SK-N-MC (cell line): Measurements from ENCODE around the gene TTC32.

Experiments
- DNase-seq: peaks from one replicate; pipeline ENCODE4 v3.0.0-alpha.2; 2011; ENCODE audit warnings: low read depth, low spot score
- H3K27ac ChIP-seq: fragments of 200-600 bp; sonication (generic); 2 replicates; pipeline ENCODE4 v1.5.1; 2016; ENCODE audit warnings: mixed run types
- H3K36me3 ChIP-seq: fragments of 200-600 bp; sonication (generic); 2 replicates; pipeline ENCODE4 v1.6.1; 2017; ENCODE audit warnings: antibody characterized with exemption, low read length, mixed read lengths; ENCODE audit not compliant: insufficient read depth
- H3K4me3 ChIP-seq: fragments of 200-600 bp; sonication (generic); 2 replicates; pipeline ENCODE4 v1.5.1; 2016
- H3K9ac ChIP-seq: fragments of 200-600 bp; sonication (generic); 2 replicates; pipeline ENCODE4 v1.8.0; 2017; ENCODE audit warnings: mixed run types, mixed read lengths; ENCODE audit not compliant: insufficient read length
- H3K9me3 ChIP-seq: fragments of 200-600 bp; sonication (generic); 2 replicates; pipeline ENCODE4 v1.6.1; 2017; ENCODE audit warnings: low read depth, mild to moderate bottlenecking, antibody characterized with exemption, low read length, moderate library complexity, mixed read lengths
- EZH2 ChIP-seq: fragments of 200-600 bp; sonication (generic); IDR thresholded peaks from one replicate; pipeline ENCODE4 v1.6.1; 2017; ENCODE audit warnings: antibody characterized with exemption
- FOXP2 ChIP-seq: optimal IDR thresholded peaks from 2 replicates; pipeline ENCODE3; 2011; ENCODE audit warnings: mild to moderate bottlenecking, moderate library complexity; ENCODE audit not compliant: insufficient read depth; ENCODE audit errors: extremely low read length, control extremely low read depth
- POLR2AphosphoS5 ChIP-seq: IDR thresholded peaks from 2 replicates; pipeline ENCODE4 v1.6.1; 2012; ENCODE audit warnings: mild to moderate bottlenecking, low read depth, low read length, borderline replicate concordance

The TTC32 gene

DNA sequence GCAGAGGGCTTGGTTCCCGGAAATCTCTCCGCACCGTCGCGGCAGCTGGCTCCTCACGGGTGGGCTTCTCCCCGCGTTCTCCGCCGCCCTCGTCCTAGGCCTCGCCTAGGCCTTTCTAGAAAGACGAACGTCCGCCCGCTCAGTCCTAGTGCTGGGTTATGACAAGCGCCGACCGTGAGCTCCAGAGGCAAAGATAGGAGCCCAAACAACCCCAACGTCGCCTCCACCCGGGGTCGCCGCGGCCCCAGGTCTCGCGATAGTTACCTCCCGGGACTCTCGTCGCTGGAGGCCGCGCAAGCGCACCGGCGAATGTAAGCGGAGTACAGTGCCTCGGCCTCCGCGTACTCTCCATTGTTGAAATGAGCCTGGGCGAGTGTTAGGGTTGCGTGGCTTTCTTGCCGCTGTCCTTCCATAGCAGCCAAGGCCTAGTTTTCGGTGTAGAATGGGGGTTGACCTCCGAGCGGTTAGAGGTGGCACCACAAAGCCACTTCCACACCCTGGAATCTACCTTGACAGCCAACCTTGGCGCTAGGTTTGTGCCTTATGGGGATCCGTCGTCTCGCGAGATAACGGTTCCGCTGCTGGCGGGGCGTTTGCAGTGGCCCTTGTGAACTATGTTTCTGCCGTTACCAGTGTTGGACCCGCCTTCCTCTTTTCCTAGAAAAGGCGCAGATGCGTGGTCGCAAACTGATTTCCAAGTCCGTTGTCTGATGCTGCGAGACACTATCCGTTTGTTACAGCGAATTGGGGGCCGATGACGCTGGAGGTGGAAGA, at the start of gene TTC32:
Gene TTC32 (minus strand): TSS at position 542 of the 774 bp plus-strand sequence. CDS start 129 bp downstream, at position 413.
- H3K36me3 ChIP-seq, result no peaks in the 10 kb centered on the region
- peak within 1 kb of the TSS; percentile 91 for H3K27ac ChIP-seq
- TF ChIP-seq POLR2AphosphoS5 (peak; percentile 91), EZH2 (no peak)
- H3K4me3 ChIP-seq, result peak within 1 kb of the TSS; percentile 91
- H3K9ac ChIP-seq, result peak within 1 kb of the TSS; percentile 91
- DNase-seq, result peak; percentile 90
- H3K9me3 ChIP-seq, result no peaks in the 10 kb centered on the region

- Histone ChIP-seq H3K36me3 (peaks cover 20% of the 10 kb centered on the region), H3K27ac (peak overlapping the region; percentile 27; the same call in 1 of the 2 replicates), H3K9ac (no peak overlapping the region), H3K4me3 (peak overlapping the region; percentile 18; the same call in 1 of the 2 replicates), H3K9me3 (no peaks in the 10 kb centered on the region)
- peak; percentile 5 for DNase-seq
- TF ChIP-seq POLR2AphosphoS5 (no peak), FOXP2 (no peak), EZH2 (no peak)
Measured at GRCh38 chr2:19949071-19949470, 47.3 kb upstream of the TTC32 start.

DNA sequence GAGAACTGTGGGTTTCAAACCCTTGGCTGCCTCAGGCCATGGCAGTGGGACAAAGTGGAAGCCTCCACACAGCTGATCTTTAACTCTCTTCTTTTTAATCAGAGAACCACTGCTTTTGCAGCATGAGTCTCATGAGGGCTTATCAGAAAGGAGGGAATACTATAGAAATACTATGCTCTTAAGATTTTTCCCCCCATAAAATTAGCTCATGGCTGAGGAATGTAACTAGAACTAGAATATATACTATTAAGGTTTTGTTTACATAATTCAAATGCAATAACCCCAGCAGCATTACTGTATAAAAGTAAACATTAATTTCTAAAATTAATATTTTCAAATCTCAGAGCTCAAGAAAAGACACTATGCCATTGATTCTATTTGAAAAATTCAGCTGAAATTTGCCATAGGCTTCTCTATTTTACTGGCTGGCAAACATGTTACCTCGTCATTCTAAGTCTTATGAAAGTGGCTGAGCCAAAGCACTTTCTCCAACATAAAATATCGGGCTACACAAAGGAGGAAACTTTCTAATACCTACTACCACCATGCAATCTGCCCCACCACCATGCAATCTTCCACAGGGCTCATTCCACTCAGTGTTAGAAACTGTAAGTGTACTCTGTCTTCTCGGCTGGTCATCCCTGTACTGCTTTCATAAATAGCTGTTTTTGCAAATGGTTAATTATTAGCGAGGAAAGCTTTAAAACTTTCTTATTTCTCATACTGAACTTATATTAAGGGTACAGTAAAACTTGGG, 45.6 kb upstream of the TTC32 start:
- Histone ChIP-seq H3K27ac (peak overlapping the region; percentile 34; the same call in 1 of the 2 replicates), H3K9me3 (no peaks in the 10 kb centered on the region), H3K9ac (no peak overlapping the region), H3K4me3 (no peak overlapping the region), H3K36me3 (peaks cover 19% of the 10 kb centered on the region)
- TF ChIP-seq FOXP2 (no peak), POLR2AphosphoS5 (no peak), EZH2 (no peak)
- no peak for DNase-seq

DNA sequence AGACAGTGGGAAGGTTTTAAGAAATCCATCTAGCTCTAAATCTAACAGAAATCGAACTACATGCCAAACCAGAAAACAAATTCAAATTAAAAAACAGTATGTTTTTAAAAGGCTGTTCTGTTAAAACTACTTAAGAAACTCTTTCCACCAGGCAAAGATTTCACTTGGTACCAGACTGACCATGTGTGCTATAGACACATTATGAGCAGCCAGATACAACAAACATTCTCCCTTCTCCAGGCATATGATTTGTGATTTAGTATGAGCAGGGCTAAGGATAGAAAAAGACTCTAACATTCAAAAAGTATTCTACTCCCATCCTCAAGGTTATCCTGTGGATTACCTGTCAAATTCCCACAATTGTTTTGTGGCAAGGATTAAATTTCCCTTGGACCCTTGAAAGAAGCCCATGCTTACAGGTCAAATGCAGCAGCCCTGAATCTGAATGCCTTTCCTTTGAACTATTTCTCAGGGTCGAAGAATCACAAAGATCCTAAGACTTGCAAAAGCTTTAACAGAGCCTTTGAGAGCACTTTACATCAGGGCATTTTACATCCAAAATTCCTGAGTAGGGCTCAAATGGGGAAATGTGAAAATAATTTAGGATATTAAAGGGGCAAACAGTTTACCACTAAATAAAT, 42.5 kb upstream of the TTC32 start:
- no peak for DNase-seq

GRCh38 chr2:19943189-19943588, 41.4 kb upstream of the TTC32 start:
- TF ChIP-seq POLR2AphosphoS5, result no peak
- no peak for TF ChIP-seq EZH2
- no peak for TF ChIP-seq FOXP2
- Histone ChIP-seq H3K36me3 (peaks cover 17% of the 10 kb centered on the region), H3K27ac (no peak overlapping the region), H3K9me3 (no peaks in the 10 kb centered on the region), H3K9ac (no peak overlapping the region), H3K4me3 (no peak overlapping the region)
- DNase-seq, result no peak

More for the DNA sequence above, 42.5 kb upstream of the TTC32 start:
- Histone ChIP-seq H3K36me3 (peaks cover 10% of the 10 kb centered on the region), H3K9ac (no peak overlapping the region), H3K4me3 (no peak overlapping the region), H3K9me3 (no peaks in the 10 kb centered on the region), H3K27ac (no peak overlapping the region)
- no peak for TF ChIP-seq EZH2
- TF ChIP-seq POLR2AphosphoS5, result no peak
- no peak for TF ChIP-seq FOXP2

DNA sequence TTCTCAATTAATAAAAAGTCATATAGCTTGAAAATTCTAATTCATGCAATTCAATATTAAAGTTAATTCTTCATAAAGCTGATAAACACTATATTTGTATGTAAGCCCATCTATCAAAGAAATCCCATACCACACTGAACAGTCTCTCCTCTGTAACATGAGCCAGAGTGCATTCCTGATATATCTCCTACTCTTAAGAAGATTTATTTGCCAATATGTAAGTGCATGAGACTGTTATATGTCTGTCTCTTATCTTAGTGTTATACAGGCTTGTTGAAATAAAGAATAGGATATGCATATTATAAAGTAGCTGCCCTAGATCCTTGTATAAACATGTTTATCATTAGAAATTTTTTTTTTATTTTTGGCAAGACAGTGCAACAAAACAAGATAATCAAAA, 40.4 kb upstream of the TTC32 start:
- TF ChIP-seq POLR2AphosphoS5 (no peak), EZH2 (no peak), FOXP2 (no peak)
- Histone ChIP-seq H3K27ac (no peak overlapping the region), H3K36me3 (peaks cover 27% of the 10 kb centered on the region), H3K9ac (no peak overlapping the region), H3K4me3 (no peak overlapping the region), H3K9me3 (no peaks in the 10 kb centered on the region)
- DNase-seq, result no peak

GRCh38 chr2:19937004-19937403, 35.2 kb upstream of the TTC32 start:
- no peak for DNase-seq
- Histone ChIP-seq H3K9ac (no peak overlapping the region), H3K9me3 (no peaks in the 10 kb centered on the region), H3K27ac (no peak overlapping the region), H3K36me3 (peaks cover 39% of the 10 kb centered on the region), H3K4me3 (no peak overlapping the region)
- no peak for TF ChIP-seq FOXP2

GRCh38 chr2:19936203-19936602, 34.4 kb upstream of the TTC32 start:
- H3K9ac ChIP-seq, result no peak overlapping the region
- H3K9me3 ChIP-seq, result no peaks in the 10 kb centered on the region
- H3K4me3 ChIP-seq, result no peak overlapping the region
- H3K36me3 ChIP-seq, result peaks cover 42% of the 10 kb centered on the region
- DNase-seq, result no peak
- H3K27ac ChIP-seq, result no peak overlapping the region
- TF ChIP-seq POLR2AphosphoS5, result no peak
- no peak for TF ChIP-seq EZH2
- no peak for TF ChIP-seq FOXP2
